DMS114 treated with DMSO at 0.1 percent for 48 hours (cell line): ENCODE measurements around the gene IFIT3.
"Not testable (repeated sequence)": the region's sequence is repeated elsewhere in the genome, so short reads cannot be mapped to it uniquely, and the experiment has no call there.

ENCODE experiments used
- DNase-seq: peaks from one replicate; lab custom pipeline; 2025; ENCODE audit not compliant: unreplicated experiment; lab: John Stamatoyannopoulos, UW

Gene IFIT3

GRCh38 chr10:89304026-89304425 lies 23.8 kb upstream of the IFIT3 start:
- DNase-seq = no peak

DNA sequence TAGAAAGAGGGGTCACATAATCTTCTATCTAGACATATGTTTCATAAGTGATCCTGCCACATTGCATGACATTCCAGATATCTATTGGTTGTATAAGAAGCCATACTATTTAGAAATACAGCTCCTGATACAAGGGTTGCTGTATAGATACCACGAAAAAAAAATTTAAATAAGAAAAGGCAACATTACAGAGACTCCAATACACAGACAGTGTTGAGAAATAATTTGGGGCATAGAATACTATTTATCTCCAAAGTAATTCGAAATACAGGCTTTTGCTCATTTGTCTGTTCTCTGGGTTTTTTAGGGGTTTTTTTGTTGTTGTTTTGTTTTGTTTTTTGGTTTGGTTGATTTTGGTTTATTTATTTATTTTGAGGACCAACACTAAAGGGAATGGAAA lies 23.4 kb upstream of the IFIT3 start:
- DNase-seq = no peak

DNA sequence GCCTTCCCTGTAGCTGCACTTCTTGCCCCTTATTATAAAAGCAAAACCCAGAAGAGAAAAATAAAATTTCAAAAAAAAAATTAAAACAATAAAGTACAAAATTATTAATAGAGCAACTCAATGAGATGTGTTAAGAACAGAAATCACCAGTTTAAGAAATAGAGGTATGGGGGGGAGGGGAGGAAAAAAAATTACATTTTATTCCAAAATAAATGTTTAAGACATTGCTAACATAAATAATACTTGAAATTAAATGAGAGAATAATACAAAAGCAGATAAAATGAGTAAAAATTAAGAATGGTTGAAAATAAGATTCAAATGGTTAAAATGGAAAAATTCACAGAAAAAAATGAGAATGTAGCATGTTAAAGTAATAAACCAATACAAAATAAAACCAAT lies 22.9 kb upstream of the IFIT3 start:
- no peak for DNase-seq

DNA sequence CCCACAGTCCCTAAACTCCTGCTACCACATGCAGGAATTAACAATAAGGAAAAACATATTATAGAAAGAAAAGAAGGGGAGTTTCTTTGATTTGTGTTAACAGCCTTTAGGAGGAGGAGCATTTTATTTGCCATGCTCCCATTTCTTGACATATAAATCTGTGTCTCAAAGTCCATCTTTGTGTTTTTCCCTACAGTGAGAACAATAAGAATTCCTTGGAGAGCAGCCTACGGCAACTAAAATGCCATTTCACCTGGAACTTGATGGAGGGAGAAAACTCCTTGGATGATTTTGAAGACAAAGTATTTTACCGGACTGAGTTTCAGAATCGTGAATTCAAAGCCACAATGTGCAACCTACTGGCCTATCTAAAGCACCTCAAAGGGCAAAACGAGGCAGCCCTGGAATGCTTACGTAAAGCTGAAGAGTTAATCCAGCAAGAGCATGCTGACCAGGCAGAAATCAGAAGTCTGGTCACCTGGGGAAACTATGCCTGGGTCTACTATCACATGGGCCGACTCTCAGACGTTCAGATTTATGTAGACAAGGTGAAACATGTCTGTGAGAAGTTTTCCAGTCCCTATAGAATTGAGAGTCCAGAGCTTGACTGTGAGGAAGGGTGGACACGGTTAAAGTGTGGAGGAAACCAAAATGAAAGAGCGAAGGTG lies 21.9 kb upstream of the IFIT3 start:
- no peak for DNase-seq

GRCh38 chr10:89306434-89307268 lies 21.1 kb upstream of the IFIT3 start:
- no peak for DNase-seq

GRCh38 chr10:89307269-89307577 lies 20.6 kb upstream of the IFIT3 start:
- DNase-seq = no peak

DNA sequence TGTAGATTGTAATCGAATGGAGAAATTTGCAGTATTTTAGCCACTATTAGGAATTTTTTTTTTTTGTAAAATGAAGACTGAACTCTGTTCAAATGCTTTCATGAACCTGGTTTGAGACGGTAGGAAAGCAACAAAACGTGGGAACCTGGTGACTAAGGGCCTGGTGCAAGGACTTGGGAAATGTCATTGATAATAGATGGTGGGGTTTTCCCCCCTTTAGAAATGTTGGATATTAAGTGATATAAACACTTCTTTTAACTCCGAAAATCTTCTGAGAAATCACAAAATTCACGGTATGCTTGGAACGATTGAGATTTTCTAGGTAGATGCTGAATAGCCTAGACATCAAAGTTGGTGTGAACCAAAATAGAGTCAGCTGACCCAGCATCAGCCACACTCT lies 19.5 kb upstream of the IFIT3 start:
- DNase-seq = no peak

GRCh38 chr10:89308736-89309135 lies 19.1 kb upstream of the IFIT3 start:
- DNase-seq = no peak

DNA sequence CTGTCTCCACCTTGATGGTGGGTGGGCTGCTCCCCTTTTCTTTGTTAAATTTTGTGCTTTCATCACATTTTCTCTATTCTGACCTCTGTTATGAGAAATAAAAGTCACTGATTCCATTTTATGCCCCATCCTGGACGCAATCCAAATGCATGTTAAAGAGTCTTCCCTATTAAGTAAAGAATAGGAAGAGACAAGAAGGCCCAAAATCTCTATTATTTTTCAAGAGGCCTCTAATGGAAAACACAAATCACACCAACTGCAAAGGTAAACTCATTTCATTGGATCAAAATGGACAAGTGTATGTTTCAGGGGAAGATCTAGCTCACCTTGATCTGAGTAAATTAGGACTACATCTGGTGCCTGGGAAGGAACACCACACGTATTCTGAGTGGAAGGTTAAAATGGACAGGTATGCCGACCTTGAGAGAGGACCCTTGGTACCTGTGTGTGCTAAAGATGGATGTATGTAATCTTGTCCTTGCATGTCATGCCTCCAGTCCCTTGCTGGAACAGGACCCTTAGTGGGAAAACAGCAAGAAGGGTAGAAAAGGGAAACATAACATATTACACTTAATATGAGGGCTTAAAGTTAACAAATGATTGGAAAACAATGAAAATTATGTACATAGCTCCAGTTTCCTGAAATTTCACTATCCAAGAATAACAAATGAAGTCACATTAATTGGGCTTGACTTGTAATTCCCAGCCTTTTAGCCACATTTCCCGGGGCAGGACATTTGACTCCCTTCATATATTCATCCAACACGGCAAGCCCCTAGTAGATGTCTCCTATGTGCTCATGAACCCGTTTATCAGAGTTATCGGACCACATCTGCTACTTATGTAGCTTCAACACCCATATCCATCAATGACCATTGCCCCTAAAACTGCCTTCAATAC lies 18.4 kb upstream of the IFIT3 start:
- no peak for DNase-seq

GRCh38 chr10:89310056-89310893 lies 17.5 kb upstream of the IFIT3 start:
- no peak for DNase-seq

- no peak for DNase-seq
Observed at GRCh38 chr10:89312973-89313372, 14.8 kb upstream of the IFIT3 start.

GRCh38 chr10:89314676-89315075 lies 13.1 kb upstream of the IFIT3 start:
- no peak for DNase-seq

DNA sequence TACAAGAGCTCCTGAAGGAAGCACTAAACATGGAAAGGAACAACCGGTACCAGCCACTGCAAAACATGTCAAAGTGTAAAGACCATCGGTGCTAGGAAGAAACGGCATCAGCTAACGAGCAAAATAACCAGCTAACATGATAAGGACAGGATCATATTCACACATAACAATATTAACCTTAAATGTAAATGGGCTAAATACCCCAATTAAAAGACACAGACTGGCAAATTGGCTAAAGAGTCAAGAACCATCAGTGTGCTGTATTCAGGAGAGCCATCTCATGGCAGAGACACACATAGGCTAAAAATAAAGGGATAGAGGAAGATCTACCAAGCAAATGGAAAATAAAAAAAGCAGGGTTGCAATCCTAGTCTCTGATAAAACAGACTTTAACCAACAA lies 9.8 kb upstream of the IFIT3 start:
- DNase-seq = not testable (repeated sequence)

DNA sequence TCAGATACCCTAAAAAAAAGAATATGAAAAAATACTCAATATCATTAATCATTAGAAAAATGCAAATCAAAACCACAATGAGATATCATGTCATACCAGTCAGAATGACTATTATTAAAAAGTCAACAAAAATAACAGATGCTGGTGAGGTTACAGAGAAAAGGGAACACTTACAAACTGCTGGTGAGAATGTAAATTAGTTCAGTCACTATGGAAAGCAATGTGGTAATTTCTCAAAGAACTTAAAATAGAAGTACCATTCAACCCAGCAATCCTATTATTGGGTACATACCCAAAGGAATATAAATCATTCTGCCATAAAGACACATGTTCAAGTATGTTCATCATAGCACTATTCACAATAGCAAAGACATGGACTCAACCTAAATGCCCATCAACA lies 2.7 kb upstream of the IFIT3 start:
- DNase-seq = not testable (repeated sequence)

DNA sequence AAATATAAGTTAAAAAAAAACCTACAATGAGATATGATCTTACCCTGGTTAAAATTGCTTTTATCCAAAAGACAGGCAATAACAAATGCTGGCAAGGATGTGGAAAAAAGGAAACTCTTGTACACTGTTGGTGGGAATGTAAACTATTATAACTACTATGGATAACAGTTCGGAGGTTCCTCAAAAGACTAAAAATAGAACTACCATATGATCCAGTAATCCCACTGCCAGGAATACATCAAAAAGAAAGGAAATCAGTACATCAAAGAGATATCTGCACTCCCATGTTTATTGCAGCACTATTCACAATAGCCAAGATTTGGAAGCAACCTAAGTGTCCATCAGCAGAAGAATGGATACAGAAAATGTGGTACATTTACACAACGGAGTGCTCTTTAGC lies 1.9 kb upstream of the IFIT3 start:
- not testable (repeated sequence) for DNase-seq

GRCh38 chr10:89329151-89329550 lies 1.4 kb downstream of the IFIT3 start:
- no peak for DNase-seq

- DNase-seq = not testable (repeated sequence)
Observed at GRCh38 chr10:89330014-89330413, 2.2 kb downstream of the IFIT3 start.

DNA sequence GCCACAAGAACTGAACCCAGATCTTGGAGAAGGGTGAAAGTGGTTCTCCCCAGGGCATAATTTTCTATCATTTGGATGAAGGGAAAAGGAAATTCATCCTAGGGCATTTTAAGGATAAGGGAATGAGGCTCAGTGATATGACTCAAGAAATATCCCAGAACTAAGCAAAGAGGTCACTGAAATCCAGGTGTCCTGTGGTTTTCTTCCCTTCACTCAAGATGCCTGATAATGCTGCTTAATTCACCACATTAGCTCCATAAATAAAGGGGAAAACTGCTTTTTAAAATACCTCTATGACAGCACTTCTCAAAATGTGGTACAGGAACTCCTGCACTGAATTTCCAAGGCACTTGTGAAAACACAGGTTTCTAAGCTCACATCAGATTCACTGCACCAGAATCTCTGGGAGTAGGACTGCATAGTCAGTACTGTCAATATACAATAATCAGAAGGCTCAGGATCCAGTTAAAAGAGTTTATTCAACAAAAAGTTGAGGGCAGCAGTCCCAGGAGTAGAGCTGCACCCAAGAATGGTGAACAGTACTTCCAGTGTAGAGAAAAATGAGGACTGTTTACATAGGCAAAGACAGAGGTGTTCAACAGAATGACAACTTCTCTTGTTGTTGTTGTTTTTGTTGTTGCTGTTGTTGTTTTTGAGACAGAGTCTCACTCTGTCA lies 2.9 kb downstream of the IFIT3 start:
- no peak for DNase-seq

- not testable (repeated sequence) for DNase-seq
Observed at GRCh38 chr10:89331487-89332122, 3.8 kb downstream of the IFIT3 start.

DNA sequence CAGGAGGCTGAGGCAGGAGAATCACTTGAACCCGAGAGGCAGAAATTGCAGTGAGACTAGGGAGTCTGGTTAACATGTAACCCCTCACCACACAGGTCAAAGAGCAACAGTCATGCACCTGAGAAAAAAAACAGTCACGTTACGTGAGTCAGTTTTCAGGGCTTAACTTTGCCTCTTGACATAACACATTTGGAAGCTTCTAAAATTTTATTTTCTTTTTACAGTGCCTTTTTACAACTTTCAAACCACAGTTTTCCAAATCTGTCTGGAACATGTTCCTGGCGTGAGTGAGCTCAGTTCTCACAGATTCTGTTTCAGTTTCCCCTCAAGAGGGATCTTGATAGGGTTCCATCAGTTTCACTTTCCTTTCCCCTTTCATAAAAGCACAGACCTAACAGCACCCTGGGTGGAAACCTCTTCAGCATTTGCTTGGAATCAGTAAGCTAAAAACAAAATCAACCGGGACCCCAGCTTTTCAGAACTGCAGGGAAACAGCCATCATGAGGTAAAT lies 4.4 kb downstream of the IFIT3 start:
- no peak for DNase-seq
